ENCODE measurements around the gene THAP8. TPM values are rescaled to one million over a fixed set of nuclear protein-coding genes. Genes with fewer than 3 reads are reported as not detected.
A peak's percentile ranks its signal among the peaks of the same experiment; 100 is the strongest.

The THAP8 gene
- total RNA-seq, 1 donor from 2014 or later, result 9.2 TPM

DNA sequence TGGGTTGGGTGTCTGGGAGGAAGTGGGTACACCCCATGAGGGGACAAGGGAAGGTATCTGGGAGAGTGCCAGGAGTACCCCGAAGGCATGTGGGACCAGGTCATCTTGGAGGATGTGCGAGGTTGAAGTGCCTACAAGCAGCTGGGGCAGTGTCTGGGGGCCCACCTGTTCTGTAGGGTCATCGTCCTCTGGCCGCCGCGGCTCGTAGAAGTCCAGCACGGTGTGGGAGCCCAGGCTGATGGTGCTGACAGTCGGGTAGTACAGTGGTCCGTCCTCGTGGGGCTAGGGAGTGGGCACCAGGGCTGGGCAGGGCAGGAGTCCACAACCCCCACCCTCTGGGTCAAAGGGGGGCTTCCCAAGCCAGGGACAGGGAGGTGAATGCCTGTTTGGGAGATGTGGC is 43.7 kb downstream of the THAP8 start:
- Mint-ChIP-seq H3K36me3 (peaks cover 4% of the 10 kb centered on the region), H3K27ac (no peak overlapping the region), H3K27me3 (ENCODE audit: low read depth) (peaks cover 2% of the 10 kb centered on the region), H3K9me3 (no peaks in the 10 kb centered on the region), H3K4me1 (peaks cover 33% of the 10 kb centered on the region), H3K4me3 (peak overlapping the region; percentile 68)
- TF ChIP-seq, protein P1, sequence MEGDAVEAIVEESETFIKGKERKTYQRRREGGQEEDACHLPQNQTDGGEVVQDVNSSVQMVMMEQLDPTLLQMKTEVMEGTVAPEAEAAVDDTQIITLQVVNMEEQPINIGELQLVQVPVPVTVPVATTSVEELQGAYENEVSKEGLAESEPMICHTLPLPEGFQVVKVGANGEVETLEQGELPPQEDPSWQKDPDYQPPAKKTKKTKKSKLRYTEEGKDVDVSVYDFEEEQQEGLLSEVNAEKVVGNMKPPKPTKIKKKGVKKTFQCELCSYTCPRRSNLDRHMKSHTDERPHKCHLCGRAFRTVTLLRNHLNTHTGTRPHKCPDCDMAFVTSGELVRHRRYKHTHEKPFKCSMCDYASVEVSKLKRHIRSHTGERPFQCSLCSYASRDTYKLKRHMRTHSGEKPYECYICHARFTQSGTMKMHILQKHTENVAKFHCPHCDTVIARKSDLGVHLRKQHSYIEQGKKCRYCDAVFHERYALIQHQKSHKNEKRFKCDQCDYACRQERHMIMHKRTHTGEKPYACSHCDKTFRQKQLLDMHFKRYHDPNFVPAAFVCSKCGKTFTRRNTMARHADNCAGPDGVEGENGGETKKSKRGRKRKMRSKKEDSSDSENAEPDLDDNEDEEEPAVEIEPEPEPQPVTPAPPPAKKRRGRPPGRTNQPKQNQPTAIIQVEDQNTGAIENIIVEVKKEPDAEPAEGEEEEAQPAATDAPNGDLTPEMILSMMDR (IDR thresholded peaks at IDR 0.05; ENCODE audit: unreplicated experiment), result no peak
- no peak for DNase-seq (ENCODE audit: low spot score in 2 of 2, unreplicated experiment in 2 of 2)

DNA sequence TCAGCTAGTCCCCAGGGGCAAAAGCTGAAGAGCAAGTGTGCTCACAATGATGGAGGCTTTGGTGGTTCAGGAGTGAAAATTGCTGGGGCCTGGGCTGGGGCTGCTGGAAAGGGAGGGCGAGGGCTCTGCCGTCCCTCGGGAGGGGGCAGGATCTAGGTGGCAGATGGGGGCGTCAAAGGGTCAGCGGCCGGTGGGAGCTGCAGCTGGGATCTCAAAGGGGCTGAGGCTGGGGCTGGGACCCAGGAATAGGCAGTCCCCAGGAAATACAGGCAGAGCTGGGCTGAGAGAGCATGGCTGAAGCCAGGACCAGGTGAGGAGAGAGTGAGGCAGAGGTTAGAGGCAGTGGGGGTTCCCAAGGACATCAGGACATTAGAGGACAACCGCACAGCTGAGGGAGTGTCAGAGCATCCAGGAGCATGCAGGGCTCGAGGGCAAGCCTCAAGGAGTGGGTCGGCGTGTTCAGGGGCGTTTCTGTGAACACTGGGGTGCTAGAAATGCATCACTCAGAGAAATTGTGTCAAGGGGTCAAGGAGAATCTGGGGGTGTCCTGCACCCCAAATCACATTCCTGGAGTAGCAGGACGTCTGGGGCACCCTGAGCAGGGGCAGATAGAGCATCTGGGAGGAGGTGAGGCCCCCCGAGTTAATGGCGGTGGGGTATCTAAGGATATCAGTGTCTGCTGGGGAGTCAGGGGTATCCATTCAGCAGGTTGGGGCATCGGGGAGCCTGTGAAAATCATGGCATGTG is 44.3 kb downstream of the THAP8 start:
- no peaks in the 10 kb centered on the region for H3K9me3 Mint-ChIP-seq
- peaks cover 2% of the 10 kb centered on the region for H3K27me3 Mint-ChIP-seq (ENCODE audit: low read depth)
- H3K4me3 Mint-ChIP-seq, result peak overlapping the region; percentile 68
- TF ChIP-seq, protein P1 (IDR thresholded peaks at IDR 0.05; ENCODE audit: unreplicated experiment), result no peak
- DNase-seq (ENCODE audit: low spot score in 2 of 2, unreplicated experiment in 2 of 2), result no peak
- H3K36me3 Mint-ChIP-seq, result peaks cover 7% of the 10 kb centered on the region
- H3K27ac Mint-ChIP-seq, result peak overlapping the region; percentile 56
- peaks cover 33% of the 10 kb centered on the region for H3K4me1 Mint-ChIP-seq

DNA sequence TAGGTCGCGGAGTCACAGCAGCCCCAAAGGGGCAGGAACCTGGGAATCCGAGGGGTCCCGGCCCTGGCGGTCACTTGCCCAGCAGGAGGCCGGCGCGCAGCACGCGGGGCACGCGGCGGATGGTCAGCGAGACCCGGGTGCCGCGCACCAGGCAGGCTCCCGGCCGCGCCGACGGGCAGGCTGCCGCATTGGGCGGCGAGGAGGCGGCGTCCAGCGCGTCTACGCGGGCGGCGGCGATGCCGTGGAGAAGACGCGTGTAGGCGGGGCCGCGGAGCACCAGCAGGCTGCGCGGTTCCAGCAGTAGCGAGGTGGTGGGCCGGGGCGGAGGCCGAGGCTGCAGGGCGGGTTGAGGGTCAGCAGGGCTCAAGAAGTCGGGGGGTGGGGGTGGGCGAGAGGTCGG is 44.9 kb downstream of the THAP8 start:
- Mint-ChIP-seq H3K9me3 (no peaks in the 10 kb centered on the region), H3K4me3 (peak overlapping the region; percentile 86), H3K27ac (peak overlapping the region; percentile 56), H3K36me3 (peaks cover 7% of the 10 kb centered on the region), H3K27me3 (ENCODE audit: low read depth) (peaks cover 2% of the 10 kb centered on the region), H3K4me1 (peaks cover 28% of the 10 kb centered on the region)
- TF ChIP-seq, protein P1 (IDR thresholded peaks at IDR 0.05; ENCODE audit: unreplicated experiment), result no peak
- peak in 1 of 2 experiments; percentile 70 for DNase-seq (ENCODE audit: low spot score in 2 of 2, unreplicated experiment in 2 of 2)

DNA sequence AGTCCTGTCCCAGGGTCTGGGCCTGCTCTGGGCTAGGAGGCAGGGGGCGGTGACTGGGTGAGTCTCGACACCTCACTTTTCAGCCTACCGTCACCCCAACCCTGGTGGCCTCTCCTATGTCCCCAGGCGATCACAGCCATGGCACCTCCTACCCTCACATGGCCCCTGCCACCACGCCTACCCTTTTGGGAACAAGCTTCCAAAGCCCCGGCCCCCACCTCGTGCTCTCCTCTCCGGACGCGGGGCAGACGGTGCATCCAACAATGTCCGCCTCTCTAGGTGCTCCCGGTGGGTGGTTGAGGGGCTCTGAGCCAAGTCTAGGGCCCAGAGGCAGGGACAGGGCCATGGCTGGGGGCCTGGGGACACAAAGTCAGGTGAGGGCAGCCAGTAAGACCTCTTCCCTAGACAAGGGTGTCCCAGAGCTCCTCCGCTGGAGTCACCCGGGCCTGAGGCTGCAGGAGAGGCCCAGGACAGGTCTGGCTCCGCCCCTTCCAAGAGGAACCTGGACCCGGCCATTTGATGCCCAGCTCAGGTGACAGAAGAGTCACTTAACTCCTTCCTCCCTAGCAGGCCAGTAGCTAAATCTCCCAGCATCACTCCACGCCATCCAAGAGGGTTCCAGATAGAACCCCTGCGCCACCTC is 45.6 kb downstream of the THAP8 start, which contains the start of gene SYNE4:
TSS of gene SYNE4 (minus strand) at position 478 of the 643 bp plus-strand sequence. CDS start at position 346, 132 bp downstream.
- Mint-ChIP-seq H3K4me3 (peak within 1 kb of the TSS; percentile 86), H3K9me3 (no peaks in the 10 kb centered on the region), H3K27ac (peak within 1 kb of the TSS; percentile 91), H3K4me1 (peaks cover 21% of the 10 kb centered on the region), H3K27me3 (ENCODE audit: low read depth) (peaks cover 2% of the 10 kb centered on the region), H3K36me3 (peaks cover 7% of the 10 kb centered on the region)
- TF ChIP-seq, protein P1 (IDR thresholded peaks at IDR 0.05; ENCODE audit: unreplicated experiment), result no peak
- peak in 1 of 2 experiments; percentile 49 for DNase-seq (ENCODE audit: low spot score in 2 of 2, unreplicated experiment in 2 of 2)

DNA sequence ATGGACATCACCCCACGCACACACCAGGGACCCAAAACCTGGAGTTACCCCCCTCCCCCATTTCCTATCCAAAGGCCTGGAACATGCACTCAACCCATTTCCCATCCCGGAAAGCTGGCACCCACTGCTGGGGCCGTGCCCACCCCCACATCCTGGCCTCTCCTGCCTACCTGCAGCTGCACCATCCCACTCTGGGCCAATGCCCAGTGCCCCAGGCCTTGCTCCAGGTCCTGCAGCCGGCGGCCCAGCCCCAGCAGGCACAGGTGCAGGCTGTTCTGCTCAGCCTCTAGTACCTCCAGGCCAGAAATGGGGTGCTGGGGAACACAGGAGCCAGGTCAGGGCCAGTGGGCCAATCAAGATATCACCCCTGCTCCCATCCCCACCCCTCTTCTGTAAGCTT is 47.1 kb downstream of the THAP8 start:
- Mint-ChIP-seq H3K27me3 (ENCODE audit: low read depth) (peaks cover 2% of the 10 kb centered on the region), H3K4me1 (peaks cover 17% of the 10 kb centered on the region), H3K4me3 (no peak overlapping the region), H3K36me3 (peaks cover 11% of the 10 kb centered on the region), H3K27ac (no peak overlapping the region), H3K9me3 (no peaks in the 10 kb centered on the region)
- TF ChIP-seq, protein P1 (IDR thresholded peaks at IDR 0.05; ENCODE audit: unreplicated experiment), result no peak
- no peak for DNase-seq (ENCODE audit: low spot score in 2 of 2, unreplicated experiment in 2 of 2)
